Left renal cortex interstitium (tissue), 4 donors: Measurements from ENCODE around the gene FREM3. TPM values are rescaled to one million over a fixed set of nuclear protein-coding genes. Genes with fewer than 3 reads are reported as not detected.
"Not testable (repeated sequence)": the region's sequence is repeated elsewhere in the genome, so short reads cannot be mapped to it uniquely, and the experiment has no call there.

Experiments
- DNase-seq, 4 donors: peaks; one replicate each; pipeline ENCODE4 v3.0.0-alpha.2; 2013; ENCODE audit warnings: low read depth in 4 of 4, low spot score in 2 of 4, missing footprints in 1 of 4
- polyA plus RNA-seq, 4 donors: library from polyadenylated mRNA; unstranded; fragments of 120-200 nt; gene quantifications; one replicate each; pipeline ENCODE4 v1.2.1, GENCODE V29; 2013; ENCODE audit not compliant: insufficient read length in 4 of 4

FREM3 gene
- polyA plus RNA-seq, 4 donors: 0.09 to 0.18 (median 0.13) TPM

- no peak for DNase-seq
These were observed 114.4 kb downstream of the FREM3 start for GRCh38 chr4:143586080-143586479.

DNA sequence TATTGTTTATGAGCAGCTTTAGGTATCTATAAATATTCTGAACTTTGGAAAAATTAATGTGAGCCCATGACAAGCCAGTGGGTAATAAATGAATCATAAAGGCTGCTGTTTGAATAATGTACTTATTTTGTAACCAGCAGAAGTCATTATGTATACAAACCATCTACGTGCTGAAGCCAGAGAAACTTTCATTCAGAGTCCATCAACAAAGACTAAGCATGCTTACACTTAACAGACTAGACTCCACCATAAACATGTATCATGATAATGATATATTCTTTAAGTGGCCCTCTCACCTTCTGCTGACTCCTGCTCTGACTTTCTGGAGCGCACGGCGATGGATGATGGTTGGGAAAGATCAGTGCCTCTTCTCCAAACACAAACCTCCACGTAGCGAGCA, 114.9 kb downstream of the FREM3 start:
- DNase-seq: no peak

DNA sequence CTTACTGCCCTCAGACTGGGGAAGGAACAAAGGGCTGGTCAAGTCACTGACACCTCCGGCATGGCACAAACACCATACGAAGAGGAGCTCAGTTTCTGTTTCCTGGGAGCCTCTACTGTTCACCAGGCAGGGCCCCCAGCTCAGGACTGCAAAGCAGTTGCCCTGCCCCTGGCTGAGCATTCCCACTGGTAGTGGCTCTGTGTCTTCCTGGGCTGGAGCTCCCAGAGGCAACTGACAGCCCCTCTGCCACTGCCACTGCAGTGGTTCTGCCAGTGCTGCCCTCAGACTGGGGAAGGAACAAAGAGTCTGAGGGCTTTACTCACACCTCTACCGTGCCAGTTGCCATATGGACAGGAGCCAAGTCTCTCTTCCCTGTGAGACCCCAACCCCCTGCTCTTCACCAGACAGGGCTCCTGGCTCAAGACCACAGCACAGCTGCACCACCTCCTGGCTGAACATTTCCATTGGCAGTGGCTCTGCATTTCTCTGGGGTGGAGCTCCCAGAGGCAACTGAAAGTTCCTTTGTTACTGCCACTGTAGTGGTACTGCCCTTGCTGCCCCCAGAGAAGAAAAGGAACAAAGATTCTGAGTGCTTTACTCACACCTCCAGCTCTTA, 119.0 kb downstream of the FREM3 start:
- DNase-seq: no peak

GRCh38 chr4:143575331-143575730, 125.1 kb downstream of the FREM3 start:
- DNase-seq: no peak

DNA sequence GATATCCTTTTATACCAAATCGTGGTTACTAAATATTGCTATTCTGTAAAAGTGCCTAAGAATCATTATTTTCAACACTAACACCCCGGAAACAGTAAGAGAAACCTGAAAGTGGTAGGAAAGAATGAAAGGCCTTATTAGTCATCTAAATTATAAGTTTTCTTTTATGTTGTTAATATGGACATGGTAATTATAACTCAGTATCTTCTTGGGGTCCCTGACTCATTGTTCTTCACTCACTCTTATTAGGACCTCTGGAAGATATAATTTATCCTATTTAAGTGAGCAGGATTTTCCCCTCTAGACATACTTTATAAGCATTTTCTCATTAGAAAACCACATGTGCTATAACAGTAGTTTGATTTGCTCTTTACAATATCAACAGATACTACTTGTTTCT, 136.0 kb downstream of the FREM3 start:
- DNase-seq: no peak

DNA sequence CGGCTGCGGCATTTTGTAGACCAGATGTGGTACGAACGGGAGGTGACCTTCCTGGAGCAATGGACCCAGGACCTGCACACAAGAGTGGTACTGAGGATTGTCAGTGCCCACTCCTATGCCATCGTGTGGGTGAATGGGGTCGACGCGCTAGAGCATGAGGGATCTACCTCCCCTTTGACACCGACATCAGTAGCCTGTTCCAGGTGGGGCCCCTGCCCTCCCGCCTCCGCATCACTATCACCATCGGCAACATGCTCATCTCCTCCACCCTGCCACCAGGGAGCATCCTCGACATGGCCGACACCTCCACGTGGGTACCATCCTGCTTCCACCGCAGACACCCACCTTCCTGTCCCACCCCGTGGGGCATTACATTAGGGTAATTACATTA, 140.7 kb downstream of the FREM3 start:
- no peak for DNase-seq

DNA sequence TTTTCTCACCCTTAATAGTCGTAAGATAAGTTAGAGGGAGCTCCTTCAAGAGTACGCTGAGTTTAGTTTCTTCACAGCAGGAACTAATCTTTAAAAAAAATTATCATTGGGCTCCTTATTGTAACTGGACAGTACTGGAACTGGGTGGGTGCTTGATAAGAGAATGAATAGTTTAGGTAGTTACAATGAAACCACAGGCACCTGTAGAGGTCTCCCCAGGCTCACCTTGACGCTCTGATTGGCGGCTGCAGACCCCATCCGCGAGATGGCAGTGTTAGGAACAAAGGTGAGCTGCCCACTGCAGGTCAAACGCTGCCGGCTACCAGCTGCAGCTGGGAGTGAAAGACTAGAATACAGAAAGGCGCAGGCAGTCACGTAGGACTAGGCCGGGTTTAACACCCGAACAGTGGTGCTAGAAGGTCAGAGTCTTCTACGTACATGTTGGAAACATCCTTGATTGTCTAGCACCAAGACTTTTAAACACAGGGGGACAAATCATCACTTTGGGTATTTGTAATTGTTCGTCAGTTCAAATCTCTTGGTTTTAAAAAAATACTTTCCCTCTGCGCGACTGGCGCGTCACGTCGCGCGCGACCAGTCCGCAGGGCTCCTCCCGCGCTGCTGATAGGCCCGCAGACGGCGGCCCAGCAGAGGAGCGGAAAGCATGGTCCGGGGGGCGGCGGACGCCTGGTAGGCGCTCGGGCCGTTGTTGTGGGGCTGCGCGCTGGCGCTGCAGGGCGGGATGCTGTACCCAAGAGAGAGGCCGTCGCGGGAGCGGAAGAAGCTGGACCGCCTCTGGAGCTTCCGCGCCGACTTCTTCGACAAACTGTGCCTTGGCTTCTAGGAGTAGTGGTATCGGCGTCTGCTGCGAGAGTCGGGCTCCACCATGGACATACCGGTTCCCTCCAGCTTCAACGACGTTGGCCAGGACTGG, 141.4 kb downstream of the FREM3 start:
- DNase-seq: peak; percentile 68 to 83 (median 76)

GRCh38 chr4:143558286-143558685, 142.2 kb downstream of the FREM3 start:
- no peak for DNase-seq

GRCh38 chr4:143555676-143556075, 144.8 kb downstream of the FREM3 start:
- no peak for DNase-seq

DNA sequence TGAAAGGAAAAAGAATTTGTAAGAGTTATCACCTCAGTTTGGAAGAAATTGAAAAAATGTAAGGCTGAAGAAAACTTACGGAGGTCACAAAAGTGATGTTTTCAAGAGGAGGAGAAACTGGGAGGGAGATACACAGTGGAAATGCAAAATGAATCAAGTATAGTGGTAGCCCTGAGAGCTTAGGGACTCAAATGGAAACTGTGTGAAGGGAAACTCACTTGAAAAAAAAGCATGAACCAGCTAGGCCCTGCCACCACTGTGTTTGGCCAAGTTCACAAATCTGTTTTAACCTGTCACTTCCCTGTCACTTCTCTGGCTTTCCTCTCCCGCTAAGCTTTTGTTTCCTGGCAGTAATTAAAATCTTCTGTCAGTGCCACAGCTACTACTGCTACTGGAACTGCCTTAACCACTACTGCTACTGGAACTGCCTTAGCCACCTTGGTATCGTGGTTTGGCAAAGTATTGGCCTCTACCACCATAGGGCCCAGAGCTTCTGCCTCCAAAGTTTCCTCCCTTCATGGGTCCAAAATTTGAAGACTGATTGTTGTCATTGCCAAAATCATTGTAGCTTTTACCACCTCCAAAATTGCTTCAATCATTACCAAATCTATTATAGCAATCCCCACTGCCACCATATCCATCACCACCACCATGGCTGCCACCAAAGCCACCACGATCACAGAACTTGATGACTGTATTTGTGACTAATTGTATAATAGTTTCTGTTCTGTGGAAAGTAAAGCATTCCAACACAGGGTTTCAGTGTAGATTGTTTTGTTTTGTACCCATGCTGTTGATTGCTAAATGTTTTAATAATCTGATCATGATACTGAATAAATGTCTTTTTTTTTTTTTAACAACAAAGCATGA, 145.5 kb downstream of the FREM3 start:
- DNase-seq: no peak

- no peak for DNase-seq
These were observed 150.5 kb downstream of the FREM3 start for GRCh38 chr4:143549928-143550327.

DNA sequence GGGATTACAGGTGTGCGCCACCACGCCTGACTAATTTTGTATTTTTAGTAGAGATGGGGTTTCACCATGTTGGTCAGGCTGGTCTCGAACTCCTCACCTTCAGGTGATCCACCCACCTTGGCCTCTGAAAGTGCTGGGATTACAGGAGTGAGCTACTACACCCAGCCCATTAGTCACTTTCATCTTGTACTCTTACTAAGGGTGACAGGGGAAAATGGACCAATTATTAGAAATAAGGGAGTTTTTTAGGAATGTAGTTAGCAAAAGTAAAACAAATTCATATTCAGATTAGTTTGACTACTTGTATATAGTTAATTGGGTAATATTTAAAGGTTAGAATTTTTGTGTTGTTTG, 160.8 kb downstream of the FREM3 start:
- DNase-seq: no peak

DNA sequence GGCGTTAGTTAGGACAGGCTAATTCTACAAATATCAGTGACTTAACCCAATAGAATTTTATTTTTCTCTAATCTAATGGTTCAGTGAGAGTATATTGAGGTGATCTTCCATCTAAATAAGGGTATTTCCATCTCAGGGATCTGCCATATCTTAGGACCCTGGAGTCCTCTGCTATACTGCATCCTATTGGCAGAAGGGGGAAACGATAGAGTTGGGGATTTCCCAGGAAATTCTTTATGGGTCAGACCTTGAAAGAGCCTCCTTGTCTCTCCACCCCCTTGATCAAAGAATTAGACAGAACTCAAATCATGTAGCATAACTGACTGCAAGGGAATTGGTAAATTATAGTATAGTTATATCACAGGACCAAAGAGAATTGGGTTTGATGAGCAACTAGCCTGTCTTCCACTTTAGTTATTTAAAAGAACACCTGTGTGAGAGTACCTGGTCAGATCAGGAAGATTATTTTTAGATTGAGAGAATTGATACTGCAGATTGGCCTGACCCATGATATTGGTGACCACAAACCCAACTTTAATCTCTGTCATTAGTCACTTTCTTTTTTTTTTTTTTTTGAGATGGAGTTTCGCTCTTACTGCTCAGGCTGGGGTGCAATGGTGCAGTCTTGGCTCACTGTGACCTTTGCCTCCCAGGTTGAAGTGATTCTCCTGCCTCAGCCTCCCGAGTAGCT, 161.4 kb downstream of the FREM3 start:
- DNase-seq: no peak

GRCh38 chr4:143531788-143532491, 168.5 kb downstream of the FREM3 start:
- DNase-seq: no peak

DNA sequence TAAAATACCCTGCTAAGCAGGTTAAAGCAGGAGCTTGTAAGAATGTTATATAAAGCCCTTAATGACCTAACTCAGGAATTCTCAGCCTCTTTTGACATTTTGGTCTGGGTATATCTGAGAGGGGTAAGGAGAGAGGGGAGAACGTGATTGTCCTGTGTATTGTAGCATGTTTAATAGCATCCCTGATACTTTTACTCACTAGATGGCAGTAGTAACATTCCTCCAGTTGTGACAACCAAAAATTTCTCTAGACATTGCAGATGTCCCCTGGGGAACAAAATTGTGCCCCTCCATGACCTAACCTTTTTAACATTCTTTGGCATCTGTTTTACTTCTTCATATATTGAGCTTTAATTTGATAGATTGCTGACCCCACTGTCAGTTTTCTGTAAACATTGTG, 169.1 kb downstream of the FREM3 start:
- DNase-seq: no peak

DNA sequence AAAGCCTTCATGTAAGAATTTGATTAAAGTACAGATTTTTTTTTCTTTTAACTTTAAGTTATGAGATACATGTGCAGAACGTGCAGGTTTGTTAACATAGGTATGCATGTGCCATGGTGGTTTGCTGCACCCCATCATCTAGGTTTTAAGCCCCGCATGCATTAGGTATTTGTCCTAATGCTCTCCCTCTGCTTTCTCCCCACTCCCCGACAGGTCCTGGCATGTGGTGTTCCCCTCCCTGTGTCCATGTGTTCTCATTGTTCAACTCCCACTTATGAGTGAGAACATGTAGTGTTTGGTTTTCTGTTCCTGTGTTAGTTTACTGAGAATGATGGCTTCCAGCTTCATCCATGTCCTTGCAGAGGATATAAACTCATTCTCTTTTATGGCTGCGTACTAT, 172.4 kb downstream of the FREM3 start:
- DNase-seq: not testable (repeated sequence)
